GM04503 (cell line): ENCODE measurements around the gene MAPK8IP3.

Source experiments
- DNase-seq: peaks from one replicate; pipeline ENCODE4 v3.0.0-alpha.2; 2012; ENCODE audit warnings: low read depth

MAPK8IP3 gene

GRCh38 chr16:1773703-1774447 lies 67.9 kb downstream of the MAPK8IP3 start:
- DNase-seq, result no peak

GRCh38 chr16:1774448-1774780 lies 68.4 kb downstream of the MAPK8IP3 start:
- DNase-seq, result no peak

GRCh38 chr16:1775006-1775845 lies 69.2 kb downstream of the MAPK8IP3 start:
- no peak for DNase-seq

GRCh38 chr16:1775846-1776671 lies 70.1 kb downstream of the MAPK8IP3 start:
- DNase-seq, result no peak

GRCh38 chr16:1776672-1776955 lies 70.6 kb downstream of the MAPK8IP3 start:
- no peak for DNase-seq

GRCh38 chr16:1776991-1777374 lies 71.0 kb downstream of the MAPK8IP3 start:
- no peak for DNase-seq

GRCh38 chr16:1777375-1778199 lies 71.6 kb downstream of the MAPK8IP3 start:
- DNase-seq, result no peak

- no peak for DNase-seq
These were observed 72.5 kb downstream of the MAPK8IP3 start for GRCh38 chr16:1778200-1779179.

- no peak for DNase-seq
These were observed 73.3 kb downstream of the MAPK8IP3 start for GRCh38 chr16:1779234-1779701.

GRCh38 chr16:1779741-1780676 lies 74.0 kb downstream of the MAPK8IP3 start:
- DNase-seq, result no peak

GRCh38 chr16:1780677-1781072 lies 74.7 kb downstream of the MAPK8IP3 start:
- no peak for DNase-seq

- no peak for DNase-seq
These were observed 75.3 kb downstream of the MAPK8IP3 start for GRCh38 chr16:1781254-1781653.

GRCh38 chr16:1781758-1782407 lies 75.9 kb downstream of the MAPK8IP3 start:
- DNase-seq, result no peak

- peak; percentile 100 for DNase-seq
These were observed 76.6 kb downstream of the MAPK8IP3 start, which contains the start of the genes NUBP2 and SPSB3 for GRCh38 chr16:1782408-1783264. TSS of gene NUBP2 (plus strand) at chr16:1782960. CDS start at chr16:1783021, 61 bp downstream. TSS of gene SPSB3 (minus strand) at chr16:1782571. CDS start at chr16:1781483, 1,088 bp downstream.

GRCh38 chr16:1784977-1785845 lies 79.2 kb downstream of the MAPK8IP3 start:
- DNase-seq, result no peak

- no peak for DNase-seq
These were observed 79.8 kb downstream of the MAPK8IP3 start for GRCh38 chr16:1785846-1786170.
